HL-60 (cell line): ENCODE results near the gene YTHDF1.

ENCODE experiments used
- DNase-seq, 2 experiments: peaks; one replicate each; pipeline ENCODE4 v3.0.0-alpha.2; 2010 to 2020; ENCODE audit warnings: low read depth in 1 of 2, low spot score in 1 of 2
- H3K27ac ChIP-seq: fragments of 250-450 bp; sonication (Bioruptor Pico); replicated peaks from 2 replicates; pipeline ENCODE4 v1.5.1; 2020; ENCODE audit warnings: mild to moderate bottlenecking, moderate library complexity
- H3K27me3 ChIP-seq: fragments of 250-450 bp; sonication (Bioruptor Pico); 2 replicates; pipeline ENCODE4 v1.5.1; 2021; ENCODE audit warnings: mild to moderate bottlenecking, moderate library complexity; ENCODE audit not compliant: insufficient read depth, poor library complexity, severe bottlenecking
- H3K4me3 ChIP-seq: replicated peaks from 2 replicates; pipeline ENCODE4 v1.5.1; 2011; ENCODE audit warnings: mild to moderate bottlenecking, control low read depth, low read length; ENCODE audit not compliant: insufficient read depth
- CTCF ChIP-seq: IDR thresholded peaks from one replicate; pipeline ENCODE4 v1.5.1; 2011; ENCODE audit warnings: low read length, control low read depth, inconsistent platforms; ENCODE audit not compliant: insufficient read depth
- GABPA ChIP-seq: IDR thresholded peaks from 2 replicates; pipeline ENCODE4 v1.6.1; 2012; ENCODE audit warnings: low read depth
- POLR2AphosphoS5 ChIP-seq: IDR thresholded peaks from 2 replicates; pipeline ENCODE4 v1.6.1; 2012; ENCODE audit warnings: low read depth
- REST ChIP-seq: IDR thresholded peaks from 2 replicates; pipeline ENCODE4 v1.6.1; 2012; ENCODE audit warnings: low read depth; ENCODE audit not compliant: insufficient replicate concordance
- SPI1 ChIP-seq: IDR thresholded peaks from 2 replicates; pipeline ENCODE4 v1.6.1; 2012; ENCODE audit warnings: low read depth, mild to moderate bottlenecking, borderline replicate concordance

Gene YTHDF1

GRCh38 chr20:63262836-63263235 is 46.9 kb upstream of the YTHDF1 start:
- H3K27me3 ChIP-seq = peaks cover 48% of the 10 kb centered on the region
- H3K4me3 ChIP-seq = no peak overlapping the region
- no peak for DNase-seq
- TF ChIP-seq SPI1 (no peak), POLR2AphosphoS5 (no peak), CTCF (no peak), GABPA (no peak), REST (no peak)
- H3K27ac ChIP-seq = no peak overlapping the region

GRCh38 chr20:63261795-63262528 is 46.0 kb upstream of the YTHDF1 start:
- Histone ChIP-seq H3K27me3 (peaks cover 48% of the 10 kb centered on the region), H3K27ac (no peak overlapping the region), H3K4me3 (no peak overlapping the region)
- TF ChIP-seq SPI1 (no peak), GABPA (no peak), CTCF (no peak), REST (no peak), POLR2AphosphoS5 (no peak)
- DNase-seq = no peak

DNA sequence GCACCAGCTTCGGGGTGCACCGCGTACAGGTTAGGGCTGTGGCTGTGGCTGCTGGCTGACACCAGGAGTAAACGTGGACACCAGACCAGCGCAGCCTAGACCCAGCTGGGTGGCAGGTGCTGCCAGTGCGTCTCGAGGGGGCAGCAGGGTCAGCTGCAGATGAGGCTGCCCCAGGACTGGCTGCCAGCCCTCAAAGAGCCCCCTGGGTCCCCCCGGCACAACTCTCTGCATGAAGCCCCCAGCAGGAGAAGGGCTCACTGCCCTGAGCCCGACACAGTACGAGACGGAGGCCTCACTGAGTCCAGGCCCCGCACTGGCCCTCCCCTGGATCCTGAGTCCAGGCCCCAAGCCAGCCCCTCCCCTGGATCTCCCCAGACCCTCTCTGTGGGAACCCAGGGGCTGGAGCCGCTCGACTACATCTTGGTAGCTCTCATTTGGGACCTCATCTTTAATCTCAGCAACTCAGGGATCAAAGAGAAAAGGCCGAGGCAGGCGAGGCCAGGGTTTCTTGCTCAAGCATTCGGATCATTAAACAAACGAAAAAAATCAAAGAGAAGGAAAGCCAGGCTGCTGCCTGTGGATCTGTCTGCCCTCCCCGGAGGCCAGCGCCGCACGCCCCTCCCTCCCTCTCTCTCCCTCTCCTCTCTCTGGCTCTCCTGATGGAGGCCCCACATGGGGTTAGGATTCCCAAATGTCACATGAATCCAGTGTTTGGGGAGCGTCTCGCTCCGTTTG is 45.3 kb upstream of the YTHDF1 start:
- peaks cover 53% of the 10 kb centered on the region for H3K27me3 ChIP-seq
- H3K4me3 ChIP-seq = no peak overlapping the region
- DNase-seq = no peak
- TF ChIP-seq CTCF = no peak
- no peak for TF ChIP-seq SPI1
- TF ChIP-seq REST = no peak
- TF ChIP-seq GABPA = no peak
- no peak for TF ChIP-seq POLR2AphosphoS5
- H3K27ac ChIP-seq = no peak overlapping the region
